A549 (cell line): ENCODE measurements around the gene STAMBPL1.
"Not testable (repeated sequence)": the region's sequence is repeated elsewhere in the genome, so short reads cannot be mapped to it uniquely, and the experiment has no call there.

Source experiments
- CTCF ChIP-seq: fragments of >200 bp; sonication (Bioruptor Twin); formaldehyde crosslinking; IDR thresholded peaks from 3 replicates; pipeline ENCODE4 v1.5.1; 2016
- ESRRA ChIP-seq: fragments of 150-350 bp; IDR thresholded peaks from 2 replicates; pipeline ENCODE4 v1.6.1; 2014; ENCODE audit warnings: mild to moderate bottlenecking, low read length, borderline replicate concordance
- POLR2A ChIP-seq: IDR thresholded peaks from 2 replicates; pipeline ENCODE4 v1.6.1; 2012; ENCODE audit warnings: mild to moderate bottlenecking, low read length

GRCh38 chr10:88882646-88883447 lies 2.8 kb downstream of the STAMBPL1 start:
- not testable (repeated sequence) for TF ChIP-seq CTCF, POLR2A, ESRRA
